Endothelial cell of hepatic sinusoid (primary cell): ENCODE results near the gene METRNL.

Experiments
- in situ Hi-C: cut with HindIII; loops from 2 replicates; pipeline ENCODE4 v1.10.0; 2017; ENCODE audit warnings: low sequenced_read_pairs

METRNL gene

DNA sequence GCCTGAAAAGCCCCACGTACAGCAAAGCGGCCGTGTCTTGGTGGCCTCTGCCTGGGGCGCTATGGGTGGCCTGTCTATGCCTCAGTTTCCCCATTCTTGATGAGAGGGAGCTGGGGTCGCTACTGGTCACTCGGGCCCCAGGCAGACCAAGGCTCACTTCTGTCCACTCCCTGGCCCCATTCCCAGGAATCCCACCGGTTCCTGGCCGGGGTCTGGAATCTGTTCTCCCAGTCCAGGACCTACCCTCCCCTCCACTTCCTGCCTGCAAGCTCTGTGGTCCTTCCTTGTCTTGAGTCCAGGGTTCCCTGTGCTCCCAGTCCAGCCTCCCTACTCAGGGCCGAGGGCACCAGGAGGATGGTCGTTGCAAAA lies 24.5 kb downstream of the METRNL start:
- in situ Hi-C loops: no loop called here

DNA sequence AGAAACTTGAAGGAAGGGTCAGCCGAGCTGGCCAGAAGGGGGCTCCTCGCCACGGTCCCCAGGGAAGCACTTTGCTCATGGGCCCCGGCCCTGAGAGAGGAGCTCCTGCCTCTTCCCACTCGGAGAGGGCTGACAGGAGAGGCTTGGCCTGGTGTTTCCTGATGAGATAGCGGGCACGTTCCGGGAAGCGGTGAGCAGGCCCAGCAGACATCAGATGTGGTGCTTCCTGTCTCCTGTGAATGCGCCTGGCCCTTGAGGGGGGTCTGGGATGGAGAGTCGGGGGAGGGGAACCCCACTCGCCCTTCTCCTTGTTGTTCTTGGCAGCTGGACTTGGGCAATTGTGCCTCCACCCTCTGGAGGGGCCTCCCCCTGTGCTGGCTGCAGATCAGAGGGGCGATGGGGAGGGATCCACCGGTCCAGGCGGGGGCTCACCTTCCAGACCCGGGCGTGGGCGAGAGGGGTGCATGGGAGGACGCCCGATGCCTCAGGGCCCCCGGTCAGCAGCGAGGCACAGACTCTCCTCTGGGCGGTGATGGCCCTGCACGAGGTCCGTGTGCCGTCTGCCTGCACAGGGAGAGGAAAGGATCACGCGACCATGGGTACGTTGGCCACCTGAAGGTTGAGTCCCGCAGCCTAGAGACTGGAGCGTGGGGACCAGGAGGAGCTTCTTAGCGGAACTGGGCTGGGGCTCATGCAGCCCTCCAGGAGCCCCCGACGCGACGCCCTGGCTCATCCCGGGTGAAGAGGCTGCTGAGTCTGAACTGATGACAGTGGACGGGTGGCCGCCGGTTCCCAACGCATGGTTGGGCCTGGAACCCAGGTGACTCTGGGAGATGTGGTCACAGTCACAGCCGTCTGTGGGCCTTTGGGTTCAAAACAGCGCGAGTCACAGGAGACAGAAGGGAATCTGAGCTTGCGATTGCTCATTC lies 25.4 kb downstream of the METRNL start:
- in situ Hi-C loops: no loop called here

DNA sequence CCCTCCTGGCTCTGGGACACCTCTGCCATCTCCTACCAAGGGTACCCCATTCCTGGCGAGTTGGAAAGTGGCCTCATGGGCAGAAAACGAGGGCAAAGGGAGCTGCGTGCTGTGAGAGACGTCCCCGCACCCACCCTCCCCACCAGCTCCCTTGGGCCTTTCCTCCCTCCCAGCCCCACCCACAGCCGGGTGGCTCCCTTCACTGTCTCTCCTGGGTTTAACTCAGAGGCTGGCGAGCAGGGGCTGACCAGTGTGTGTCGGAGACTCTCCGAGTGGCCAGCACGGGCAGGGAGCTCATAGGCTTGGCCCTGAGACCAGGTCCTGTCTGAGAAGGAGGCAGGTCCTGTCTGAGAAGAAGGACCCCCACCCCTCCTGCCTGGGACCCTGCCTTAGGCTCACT lies 26.1 kb downstream of the METRNL start:
- in situ Hi-C loops: no loop called here

DNA sequence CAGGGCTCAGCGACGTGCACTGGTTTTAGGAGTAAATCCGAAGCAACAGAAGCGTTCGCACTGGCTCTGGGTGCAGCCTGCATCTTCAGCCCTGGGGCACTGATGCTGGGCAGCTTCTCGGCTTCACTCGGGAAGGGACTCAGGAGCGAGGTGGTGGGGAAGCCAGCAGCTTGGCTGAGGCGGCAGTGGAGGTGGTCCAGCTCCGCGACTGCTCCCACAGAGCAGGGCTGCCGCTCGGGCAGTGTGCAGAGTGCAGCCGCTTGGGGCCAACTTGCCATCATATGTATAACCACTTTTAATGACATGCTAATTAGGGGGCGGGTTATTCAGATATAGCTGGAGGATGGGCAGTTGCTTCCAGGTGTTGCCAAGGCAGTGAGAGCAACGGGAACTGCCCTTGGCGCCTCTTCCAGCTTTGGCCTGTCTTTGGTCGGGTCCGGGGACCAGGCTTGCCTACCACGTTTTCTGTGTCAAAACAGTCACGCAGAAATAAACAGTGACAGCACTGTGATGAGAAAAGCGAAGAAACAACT lies 26.7 kb downstream of the METRNL start:
- in situ Hi-C loops: no loop called here

DNA sequence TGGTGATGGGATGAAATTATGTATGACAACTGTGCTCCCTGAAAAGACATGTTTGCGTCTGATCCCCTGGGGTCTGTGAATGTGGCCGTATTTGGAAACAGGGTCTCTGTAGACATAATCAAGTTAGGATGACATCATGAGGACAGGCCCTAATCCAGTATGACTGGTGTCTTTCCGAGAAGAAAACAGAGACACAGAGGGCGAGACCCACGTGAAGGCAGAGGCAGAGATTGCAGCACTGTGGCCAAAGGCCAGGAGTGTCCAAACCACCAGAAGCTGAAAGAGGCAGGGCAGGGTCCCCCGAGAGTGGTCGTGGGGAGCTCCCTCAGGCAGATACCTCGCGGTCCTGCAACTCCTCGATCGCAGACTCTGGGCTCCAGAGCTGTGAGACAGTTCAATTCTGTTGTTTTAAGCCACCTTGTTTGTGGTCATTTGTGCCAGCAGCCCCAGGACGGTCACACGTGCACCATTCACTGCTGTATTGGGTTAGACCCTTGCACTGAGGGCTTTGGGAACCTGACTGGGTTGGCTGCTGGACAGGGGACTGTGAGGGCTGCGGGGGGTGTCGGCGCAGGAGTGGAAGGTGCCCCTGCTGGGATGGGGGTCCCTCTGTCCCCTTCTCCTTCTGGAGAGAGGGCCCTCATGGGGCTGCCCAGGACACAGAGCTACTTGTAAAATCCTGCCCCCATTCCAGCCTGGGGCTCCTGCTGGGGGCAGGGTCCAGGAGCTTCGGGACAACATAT lies 27.7 kb downstream of the METRNL start:
- in situ Hi-C loops: no loop called here

DNA sequence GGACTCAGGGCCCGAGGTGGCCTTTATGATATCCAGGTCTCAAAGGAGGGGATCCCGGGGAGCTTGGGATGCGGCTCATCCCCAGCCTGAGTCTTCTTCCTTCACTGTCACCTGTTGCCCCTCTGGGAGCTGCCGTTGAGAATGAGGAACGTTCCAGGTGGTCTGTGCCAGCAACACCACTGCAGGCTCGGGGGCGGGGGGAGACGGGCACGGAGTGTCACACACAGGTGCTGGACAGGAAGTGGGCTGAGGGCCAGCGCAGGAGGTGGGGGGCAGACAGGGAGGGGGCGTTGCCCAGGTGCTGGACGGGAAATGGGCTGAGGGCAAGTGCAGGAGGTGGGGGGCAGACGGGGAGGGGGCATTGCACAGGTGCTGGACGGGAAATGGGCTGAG lies 28.2 kb downstream of the METRNL start:
- in situ Hi-C loops: no loop called here

DNA sequence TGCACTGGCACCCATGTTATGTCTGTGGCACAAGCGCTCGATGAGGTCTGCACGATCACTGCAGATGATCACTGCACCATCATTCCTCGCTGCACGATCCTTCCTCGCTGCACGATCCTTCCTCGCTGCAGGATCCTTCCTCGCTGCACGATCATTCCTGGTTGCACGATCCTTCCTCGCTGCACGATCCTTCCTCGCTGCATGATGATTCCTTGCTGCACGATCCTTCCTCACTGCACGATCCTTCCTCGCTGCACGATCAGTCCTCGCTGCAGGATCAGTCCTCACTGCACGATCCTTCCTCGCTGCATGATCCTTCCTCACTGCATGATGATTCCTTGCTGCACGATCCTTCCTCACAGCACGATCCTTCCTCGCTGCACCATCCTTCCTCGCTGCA lies 29.3 kb downstream of the METRNL start:
- in situ Hi-C loops: no loop called here

DNA sequence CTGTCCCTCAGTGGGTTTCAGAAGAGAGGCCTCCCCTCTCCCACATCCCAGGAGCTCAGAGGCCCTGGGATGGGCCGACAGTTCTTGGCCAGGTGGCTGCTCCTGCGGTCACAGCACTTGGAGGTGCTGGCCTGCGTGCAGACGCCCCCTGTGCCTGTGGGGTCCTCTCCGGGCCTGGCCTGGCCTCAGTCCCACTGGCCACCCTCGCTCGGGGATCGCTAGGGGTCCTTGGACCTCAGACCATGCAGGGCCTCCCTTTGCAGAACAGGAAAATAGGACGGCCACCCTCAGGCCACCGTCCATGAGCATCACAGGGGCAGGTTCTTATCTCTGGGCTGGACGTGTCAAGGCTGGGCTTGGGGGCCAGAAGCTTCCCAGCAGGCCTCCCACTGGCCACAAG lies 30.0 kb downstream of the METRNL start:
- in situ Hi-C loops: no loop called here

DNA sequence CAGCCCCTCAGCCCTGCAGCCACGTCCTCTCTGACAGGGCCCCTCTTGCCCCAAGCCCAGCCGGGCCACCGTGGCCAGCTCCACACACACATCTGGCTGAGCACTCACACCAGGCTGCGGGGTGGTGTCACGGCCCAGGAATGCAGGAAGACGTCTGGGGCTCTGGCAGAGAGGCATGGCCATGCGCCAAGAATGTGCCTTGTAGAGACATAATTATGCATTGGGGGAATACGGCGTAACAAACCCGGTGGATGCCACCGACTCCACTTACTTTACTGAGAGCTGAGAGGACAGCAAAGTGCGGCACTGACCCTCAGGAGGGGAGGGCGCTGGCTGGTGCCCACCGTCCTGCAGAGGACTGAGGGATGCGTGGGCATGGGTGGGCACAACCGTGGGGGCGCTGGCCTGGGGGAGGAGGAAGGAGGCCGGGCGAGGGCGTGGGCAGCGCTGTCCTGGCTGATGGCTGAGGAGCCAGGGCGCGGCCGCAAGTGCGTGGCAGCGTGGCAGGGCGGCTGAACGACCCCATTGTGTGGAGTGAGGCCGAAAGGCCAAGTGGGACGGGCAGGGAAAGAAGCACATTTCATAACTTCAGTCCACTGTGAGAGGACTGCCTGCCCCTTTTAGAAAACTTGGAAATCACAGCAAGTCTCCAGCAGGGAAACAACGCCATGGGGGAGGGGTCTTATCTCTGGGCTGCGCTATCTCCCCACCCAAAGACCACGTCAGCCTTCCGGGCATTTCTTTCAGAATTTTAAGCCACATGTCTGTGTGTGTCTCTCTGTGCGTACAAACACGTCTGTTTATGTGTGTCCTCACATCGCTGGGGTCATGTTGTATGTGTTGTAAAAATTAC lies 30.6 kb downstream of the METRNL start:
- in situ Hi-C loops: no loop called here

DNA sequence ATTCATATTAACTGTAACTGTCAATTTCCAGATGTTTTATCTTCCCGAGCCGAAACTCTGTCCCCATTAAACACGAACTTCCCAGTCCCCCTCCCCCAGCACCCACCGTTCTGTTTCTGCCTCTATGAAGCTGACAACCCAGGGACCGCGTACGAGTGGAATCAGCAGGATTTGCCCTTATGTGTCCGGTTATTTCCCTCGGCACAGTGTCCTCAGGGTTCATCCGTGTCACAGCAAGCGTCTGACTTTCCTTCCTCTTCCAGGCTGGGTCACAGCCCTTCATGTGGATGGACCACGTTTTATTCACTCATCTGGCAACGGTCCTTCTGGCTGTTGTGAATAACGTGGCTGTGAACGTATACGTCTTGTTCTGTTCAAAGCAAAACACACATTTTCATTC lies 31.3 kb downstream of the METRNL start:
- in situ Hi-C loops: no loop called here

DNA sequence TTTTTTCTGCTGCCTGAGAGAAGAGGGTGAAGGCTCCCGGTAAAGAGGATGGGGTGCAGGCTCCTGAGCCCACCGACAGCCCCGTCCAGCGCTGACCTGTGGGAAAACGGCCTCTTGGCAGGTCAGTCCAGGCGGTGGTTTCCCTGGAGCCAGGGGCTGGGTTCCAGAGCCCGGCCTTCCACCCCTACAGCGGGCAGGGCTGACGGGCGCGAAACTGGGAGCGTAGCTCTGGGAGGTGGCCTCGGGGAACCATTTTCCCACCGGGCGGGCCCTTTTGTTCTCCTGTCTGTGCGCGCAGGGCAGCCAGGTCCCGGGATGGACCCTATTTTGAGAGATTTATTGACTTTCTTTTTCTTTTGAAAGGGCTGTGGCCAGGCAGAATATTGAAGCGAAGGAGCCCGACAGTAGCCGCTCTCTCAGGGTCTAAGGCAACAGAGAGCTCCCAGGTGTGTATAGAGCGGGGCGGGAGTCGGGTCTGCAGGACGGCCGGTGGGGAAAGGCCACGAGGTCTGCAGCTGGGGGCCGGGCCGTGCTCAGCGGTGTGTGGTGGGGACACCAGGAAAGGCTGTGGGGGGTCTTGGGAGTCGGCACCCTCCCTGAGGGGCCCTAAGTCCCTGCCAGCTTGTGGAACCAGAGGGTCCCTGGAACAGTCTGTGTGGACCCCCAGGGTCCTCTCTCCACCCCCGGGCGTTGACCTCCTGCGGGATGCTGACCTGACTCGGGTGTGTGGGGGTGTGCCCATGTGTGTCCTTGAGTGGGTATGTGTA lies 32.3 kb downstream of the METRNL start:
- in situ Hi-C loops: no loop called here

DNA sequence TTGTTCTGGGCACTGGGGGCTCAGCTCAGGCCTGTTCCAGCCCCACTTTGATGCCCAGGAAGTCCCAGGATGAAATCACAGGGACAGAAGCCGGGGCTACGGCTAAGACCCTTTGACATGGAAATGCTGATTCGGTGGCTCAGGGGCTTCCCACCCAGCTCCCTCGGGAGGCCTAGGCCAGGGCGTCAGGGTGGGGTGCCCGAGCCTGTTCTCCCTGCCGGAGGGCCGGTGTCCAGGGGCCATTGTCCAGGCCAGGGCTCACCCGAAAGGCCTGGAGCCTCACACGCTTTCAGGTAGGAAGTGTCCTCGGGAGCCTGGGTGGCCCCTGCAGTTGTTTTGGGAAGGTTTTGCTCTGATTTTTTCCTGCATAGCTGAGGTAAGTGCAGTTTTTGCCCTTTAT lies 34.0 kb downstream of the METRNL start:
- in situ Hi-C loops: no loop called here

DNA sequence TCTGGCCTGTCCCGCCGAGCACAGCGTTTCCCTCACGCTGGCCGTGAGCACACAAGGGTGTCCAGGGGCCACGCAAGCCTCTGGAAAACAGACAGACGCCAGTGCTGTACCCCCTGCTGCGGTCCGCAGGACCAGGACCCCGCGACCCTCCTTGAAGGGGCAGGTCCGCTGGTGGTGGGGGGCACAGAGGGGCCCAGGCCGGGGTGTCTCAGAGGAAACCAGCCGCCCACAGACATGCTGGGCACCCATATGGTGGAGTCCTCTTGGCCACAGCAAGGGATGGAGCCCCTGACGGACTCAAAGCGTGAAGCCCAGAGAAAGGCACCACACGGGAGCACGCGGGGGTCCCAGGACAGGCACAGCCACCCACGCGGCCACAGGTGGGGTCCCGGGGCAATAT lies 34.4 kb downstream of the METRNL start:
- in situ Hi-C loops: no loop called here

DNA sequence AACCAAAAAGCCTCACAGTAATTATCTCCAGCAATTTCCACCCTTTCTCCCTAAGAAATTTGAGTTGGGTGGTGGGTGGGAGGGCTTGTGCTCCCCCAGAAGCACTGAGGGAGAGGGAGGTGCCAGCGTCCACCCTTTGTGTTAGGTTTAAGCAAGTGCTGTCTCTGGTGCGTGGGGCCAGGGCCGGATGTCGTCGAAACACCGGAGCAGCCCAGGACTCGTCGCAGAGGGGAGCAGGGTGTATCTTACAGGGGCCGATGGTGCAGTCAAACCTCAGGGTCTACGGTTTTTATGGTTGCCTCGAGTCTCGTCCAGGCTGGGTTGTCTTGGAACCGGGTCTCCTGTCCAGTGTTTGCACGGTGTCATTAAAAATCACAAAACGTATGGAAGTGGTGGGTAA lies 35.3 kb downstream of the METRNL start:
- in situ Hi-C loops: no loop called here

DNA sequence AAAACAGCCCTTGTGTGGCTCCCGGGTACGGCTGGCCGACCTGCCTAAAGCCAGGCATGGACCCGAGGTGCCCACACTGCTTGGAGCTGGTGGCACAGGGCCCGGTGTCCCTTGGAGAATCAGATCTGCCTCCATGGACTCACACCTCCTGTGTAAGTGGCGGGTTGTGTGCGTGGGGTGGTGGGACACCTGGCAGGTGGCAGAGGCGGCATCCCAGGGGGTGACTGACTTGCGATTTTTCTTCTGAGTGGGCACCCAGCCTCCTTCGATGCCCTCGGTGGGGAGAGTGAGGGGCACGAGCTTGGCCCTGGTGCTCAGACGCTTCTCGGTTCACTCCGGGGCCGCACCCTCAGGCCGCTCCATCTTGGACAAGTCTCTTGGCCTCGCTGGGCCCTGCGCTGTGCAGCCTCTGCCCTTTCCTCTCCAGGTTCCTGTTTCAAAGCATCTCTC lies 35.8 kb downstream of the METRNL start:
- in situ Hi-C loops: no loop called here

DNA sequence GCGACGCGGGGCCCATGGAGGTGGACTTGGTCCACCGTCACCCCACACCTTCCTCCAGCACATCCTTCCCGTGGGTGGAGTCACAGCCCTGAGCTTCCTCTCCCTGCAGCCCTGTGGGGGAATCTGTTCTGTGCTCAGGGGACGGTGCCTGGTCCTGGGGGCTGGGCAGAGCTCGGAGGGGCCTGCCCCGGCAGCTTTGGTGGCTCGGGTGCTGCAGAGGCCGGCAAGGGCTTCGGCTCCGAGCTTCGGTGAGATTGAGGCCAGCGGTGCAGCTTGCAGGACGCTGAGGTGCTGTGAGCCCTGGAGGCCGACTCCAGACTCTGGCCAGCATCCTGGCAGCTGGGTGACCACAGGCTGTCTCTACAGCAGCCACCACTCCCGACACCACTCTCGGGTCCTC lies 36.4 kb downstream of the METRNL start:
- in situ Hi-C loops: no loop called here

DNA sequence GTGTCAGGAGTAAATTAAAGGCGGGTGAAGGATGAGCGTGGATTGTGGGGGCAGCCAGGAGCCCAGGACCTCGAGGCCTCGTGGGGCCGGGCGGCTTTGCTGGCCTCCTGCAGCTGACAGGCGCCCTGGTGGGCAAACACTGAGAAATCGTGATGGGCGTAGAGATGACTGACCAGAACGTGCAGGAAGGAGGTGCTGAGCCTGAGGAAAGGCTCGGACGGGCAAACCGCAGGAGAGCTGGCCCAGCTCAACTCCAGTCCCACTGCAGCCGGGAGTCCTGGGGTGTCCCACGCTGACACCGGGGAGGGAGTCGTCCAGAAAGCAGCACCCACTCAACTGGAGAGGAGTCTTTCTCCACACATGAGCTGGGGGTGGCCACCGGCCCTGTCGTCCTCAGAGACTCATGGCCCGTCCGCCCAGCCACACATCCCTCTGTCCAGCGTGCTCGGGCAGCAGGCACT lies 36.9 kb downstream of the METRNL start:
- in situ Hi-C loops: no loop called here

DNA sequence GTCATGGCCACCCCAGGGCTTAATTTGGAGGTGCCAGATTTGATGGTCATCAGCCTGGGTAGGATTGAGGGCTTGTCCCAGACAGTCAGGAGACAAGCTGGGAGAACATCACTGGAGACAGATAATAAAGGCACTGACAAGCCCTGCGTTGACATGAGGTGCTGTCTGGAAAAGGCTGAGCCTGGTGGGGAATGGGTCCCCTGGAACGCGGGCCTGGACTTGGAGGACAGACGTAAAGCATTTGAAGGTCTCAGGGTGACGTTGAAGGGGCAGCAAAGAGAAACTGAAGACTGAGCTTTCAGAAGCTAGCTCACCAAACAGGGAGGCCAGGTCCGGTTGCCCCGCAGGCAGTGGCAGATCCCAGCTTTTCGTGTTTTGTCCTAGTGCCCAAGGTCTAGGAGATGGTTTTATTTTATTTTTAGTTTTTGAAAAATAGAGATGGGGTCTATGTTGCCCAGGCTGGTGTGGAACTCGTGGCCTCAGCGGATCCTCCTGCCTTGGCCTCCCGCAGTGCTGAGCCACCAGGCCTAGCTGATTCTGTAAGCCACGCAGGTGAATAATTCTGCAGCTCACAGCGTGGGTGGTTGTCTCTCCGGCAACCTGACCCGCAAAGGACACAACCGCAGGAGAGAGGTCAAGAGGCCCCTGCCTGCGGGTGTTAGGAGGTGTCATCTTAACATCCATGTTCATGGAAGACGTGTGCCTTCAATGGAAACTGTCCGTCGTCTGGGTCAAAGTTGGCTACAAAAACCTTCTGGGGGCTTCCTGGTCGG lies 37.6 kb downstream of the METRNL start:
- in situ Hi-C loops: no loop called here

DNA sequence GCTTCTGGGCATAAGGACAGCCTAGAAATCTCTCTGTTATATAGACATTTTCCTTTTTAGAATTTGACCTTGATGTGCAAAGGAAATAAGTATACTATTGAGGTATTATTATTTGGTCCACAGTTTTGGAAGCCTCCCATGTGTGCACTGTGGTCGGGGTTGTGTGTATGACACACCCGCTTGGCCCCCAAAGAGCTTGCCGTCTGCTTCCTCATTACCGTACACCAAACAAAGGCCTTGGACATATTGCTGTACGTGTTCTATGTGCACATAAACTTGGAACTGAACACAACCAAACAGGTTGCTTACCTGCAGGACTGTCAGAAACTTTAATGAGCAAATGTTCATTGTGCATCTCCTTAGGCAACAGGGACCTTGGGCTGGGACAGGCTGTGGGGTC lies 38.2 kb downstream of the METRNL start:
- in situ Hi-C loops: no loop called here
